Measurements from ENCODE around the gene PLCB1. TPM values are rescaled to one million over a fixed set of nuclear protein-coding genes. Genes with fewer than 3 reads are reported as not detected.

PLCB1 gene
- total and polyA plus RNA-seq, 2 experiments from 2014 or later = 6.7 to 20.5 TPM

DNA sequence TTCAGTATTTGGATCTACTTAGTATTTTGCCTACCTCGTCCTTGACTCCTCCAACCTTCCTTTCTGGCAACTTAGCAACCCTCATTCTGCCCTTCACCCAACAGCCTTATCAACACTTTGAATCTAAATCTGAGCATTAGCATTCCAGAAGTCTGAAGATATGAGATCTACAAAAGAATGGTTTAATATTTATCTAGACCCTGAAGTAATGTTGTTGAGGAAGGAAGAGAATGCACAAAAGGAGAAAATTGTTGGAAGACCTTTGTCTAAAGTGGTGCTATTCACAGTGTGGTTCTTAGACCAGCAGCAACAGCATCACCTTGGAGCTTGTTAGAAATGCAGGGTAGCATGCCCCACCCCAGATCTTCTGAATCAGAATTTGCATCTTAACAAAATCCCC, 738.6 kb downstream of the PLCB1 start:
- Histone ChIP-seq H2AFZ (no peak overlapping the region), H3K9me2 (replicated peaks; ENCODE audit: insufficient read depth) (no peaks in the 10 kb centered on the region), H3K9me3 (ENCODE audit: low read depth) (no peaks in the 10 kb centered on the region), H3K79me2 (no peaks in the 10 kb centered on the region), H3K36me3 (replicated peaks; ENCODE audit: insufficient read depth, low read depth) (no peaks in the 10 kb centered on the region), H3K4me2 (no peak overlapping the region), H3K4me3 (no peak overlapping the region), H3K27ac (no peak overlapping the region), H3K4me1 (ENCODE audit: insufficient read depth) (no peaks in the 10 kb centered on the region), H3K27me3 (no peaks in the 10 kb centered on the region), H4K20me1 (ENCODE audit: insufficient read depth, poor library complexity, severe bottlenecking) (no peaks in the 10 kb centered on the region)
- 82% methylated on average over 1 of the region's 1 CpG for WGBS (ENCODE audit: low lambda C conversion rate, missing lambda C conversion rate)
- TF ChIP-seq EZH2phosphoT487 (IDR thresholded peaks at IDR 0.05; ENCODE audit: low read depth, severe bottlenecking, unreplicated experiment) = no peak
- TF ChIP-seq, protein P1, sequence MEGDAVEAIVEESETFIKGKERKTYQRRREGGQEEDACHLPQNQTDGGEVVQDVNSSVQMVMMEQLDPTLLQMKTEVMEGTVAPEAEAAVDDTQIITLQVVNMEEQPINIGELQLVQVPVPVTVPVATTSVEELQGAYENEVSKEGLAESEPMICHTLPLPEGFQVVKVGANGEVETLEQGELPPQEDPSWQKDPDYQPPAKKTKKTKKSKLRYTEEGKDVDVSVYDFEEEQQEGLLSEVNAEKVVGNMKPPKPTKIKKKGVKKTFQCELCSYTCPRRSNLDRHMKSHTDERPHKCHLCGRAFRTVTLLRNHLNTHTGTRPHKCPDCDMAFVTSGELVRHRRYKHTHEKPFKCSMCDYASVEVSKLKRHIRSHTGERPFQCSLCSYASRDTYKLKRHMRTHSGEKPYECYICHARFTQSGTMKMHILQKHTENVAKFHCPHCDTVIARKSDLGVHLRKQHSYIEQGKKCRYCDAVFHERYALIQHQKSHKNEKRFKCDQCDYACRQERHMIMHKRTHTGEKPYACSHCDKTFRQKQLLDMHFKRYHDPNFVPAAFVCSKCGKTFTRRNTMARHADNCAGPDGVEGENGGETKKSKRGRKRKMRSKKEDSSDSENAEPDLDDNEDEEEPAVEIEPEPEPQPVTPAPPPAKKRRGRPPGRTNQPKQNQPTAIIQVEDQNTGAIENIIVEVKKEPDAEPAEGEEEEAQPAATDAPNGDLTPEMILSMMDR (IDR thresholded peaks at IDR 0.05; ENCODE audit: poor library complexity) = no peak
- TF ChIP-seq EZH2 (IDR thresholded peaks at IDR 0.05; ENCODE audit: borderline replicate concordance) = no peak
- DNase-seq (ENCODE audit: low spot score) = no peak

DNA sequence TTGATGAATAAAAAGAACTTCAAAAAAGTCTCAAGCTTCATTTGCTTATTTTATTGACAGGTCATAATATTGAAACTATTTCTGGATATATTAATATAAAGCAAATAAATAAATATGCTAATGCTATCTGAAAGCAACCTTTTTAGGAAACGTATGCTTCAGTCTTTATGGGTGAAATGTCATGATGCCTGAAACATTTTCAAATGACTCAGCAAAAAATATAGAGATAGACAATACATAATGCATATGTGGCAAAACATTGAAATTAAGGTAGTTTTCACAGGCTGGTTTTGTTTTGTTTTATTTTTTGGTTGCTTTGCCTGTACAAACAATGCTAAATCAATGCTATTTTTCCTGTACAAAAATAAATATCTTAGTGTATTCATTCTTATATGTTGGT, 742.4 kb downstream of the PLCB1 start:
- Histone ChIP-seq H3K9me2 (replicated peaks; ENCODE audit: insufficient read depth) (no peaks in the 10 kb centered on the region), H3K79me2 (no peaks in the 10 kb centered on the region), H3K4me2 (no peak overlapping the region), H3K4me1 (ENCODE audit: insufficient read depth) (no peaks in the 10 kb centered on the region), H3K36me3 (replicated peaks; ENCODE audit: insufficient read depth, low read depth) (no peaks in the 10 kb centered on the region), H3K27me3 (no peaks in the 10 kb centered on the region), H3K9me3 (ENCODE audit: low read depth) (no peaks in the 10 kb centered on the region), H2AFZ (no peak overlapping the region), H3K27ac (no peak overlapping the region), H4K20me1 (ENCODE audit: insufficient read depth, poor library complexity, severe bottlenecking) (no peaks in the 10 kb centered on the region), H3K4me3 (no peak overlapping the region)
- DNase-seq (ENCODE audit: low spot score) = no peak
- 86% methylated on average over 1 of the region's 1 CpG for WGBS (ENCODE audit: low lambda C conversion rate, missing lambda C conversion rate)
- TF ChIP-seq EZH2 (IDR thresholded peaks at IDR 0.05; ENCODE audit: borderline replicate concordance) (no peak), EZH2phosphoT487 (IDR thresholded peaks at IDR 0.05; ENCODE audit: low read depth, severe bottlenecking, unreplicated experiment) (no peak)
- TF ChIP-seq, protein P1 (IDR thresholded peaks at IDR 0.05; ENCODE audit: poor library complexity) = no peak

DNA sequence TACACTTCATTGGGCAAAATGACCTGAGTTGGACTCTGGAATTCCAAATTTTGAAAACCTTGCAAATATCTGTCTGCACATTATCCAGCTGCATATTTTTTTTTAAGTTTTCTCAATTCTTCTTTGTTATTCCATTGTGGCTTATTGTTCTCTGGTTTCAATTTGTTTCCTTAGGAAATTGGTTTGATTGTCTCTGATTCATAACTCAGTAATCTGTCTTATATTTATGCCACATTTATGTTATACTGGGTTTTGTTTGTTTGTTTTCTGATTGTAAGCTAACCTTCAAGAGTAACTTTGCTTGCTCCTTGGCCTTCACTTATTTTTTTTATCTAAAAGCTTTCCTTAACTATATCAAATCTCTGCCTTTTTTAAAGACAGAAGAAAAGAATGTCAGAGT, 743.5 kb downstream of the PLCB1 start:
- TF ChIP-seq, protein P1 (IDR thresholded peaks at IDR 0.05; ENCODE audit: poor library complexity) = no peak
- TF ChIP-seq EZH2phosphoT487 (IDR thresholded peaks at IDR 0.05; ENCODE audit: low read depth, severe bottlenecking, unreplicated experiment) (no peak), EZH2 (IDR thresholded peaks at IDR 0.05; ENCODE audit: borderline replicate concordance) (no peak)
- H3K9me3 ChIP-seq (ENCODE audit: low read depth) = no peaks in the 10 kb centered on the region
- no peaks in the 10 kb centered on the region for H3K9me2 ChIP-seq (replicated peaks; ENCODE audit: insufficient read depth)

DNA sequence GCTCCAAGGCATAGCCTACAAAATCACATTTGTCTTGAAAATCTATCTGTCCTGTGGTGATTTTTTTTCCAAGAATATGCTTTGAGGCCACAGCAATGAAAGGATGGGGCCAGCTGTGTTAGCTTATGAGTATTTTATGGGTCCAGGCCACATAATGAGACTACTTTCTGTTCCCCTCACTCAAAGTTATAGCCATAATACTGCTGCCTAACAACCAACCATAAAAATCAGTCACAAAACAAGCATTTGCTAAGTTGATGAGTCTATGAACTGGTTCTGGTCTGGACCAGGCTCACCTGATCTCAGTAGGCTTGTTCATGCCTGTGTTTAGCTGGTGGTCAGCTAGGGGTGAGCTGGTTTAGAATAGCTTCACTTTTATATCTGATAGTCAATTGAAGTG, 744.3 kb downstream of the PLCB1 start:
- peak overlapping the region; percentile 54 for H3K27ac ChIP-seq
- TF ChIP-seq, protein P1 (IDR thresholded peaks at IDR 0.05; ENCODE audit: poor library complexity) = no peak
- TF ChIP-seq EZH2 (IDR thresholded peaks at IDR 0.05; ENCODE audit: borderline replicate concordance) (no peak), EZH2phosphoT487 (IDR thresholded peaks at IDR 0.05; ENCODE audit: low read depth, severe bottlenecking, unreplicated experiment) (no peak)
- H3K4me2 ChIP-seq = no peak overlapping the region
- H3K27me3 ChIP-seq = no peaks in the 10 kb centered on the region
- H3K9me2 ChIP-seq (replicated peaks; ENCODE audit: insufficient read depth) = no peaks in the 10 kb centered on the region
- no peaks in the 10 kb centered on the region for H3K4me1 ChIP-seq (ENCODE audit: insufficient read depth)
- H3K79me2 ChIP-seq = no peaks in the 10 kb centered on the region
- H3K9me3 ChIP-seq (ENCODE audit: low read depth) = no peaks in the 10 kb centered on the region
- no peak overlapping the region for H3K4me3 ChIP-seq
- H4K20me1 ChIP-seq (ENCODE audit: insufficient read depth, poor library complexity, severe bottlenecking) = no peaks in the 10 kb centered on the region
- H2AFZ ChIP-seq = no peak overlapping the region
- H3K36me3 ChIP-seq (replicated peaks; ENCODE audit: insufficient read depth, low read depth) = no peaks in the 10 kb centered on the region
- DNase-seq (ENCODE audit: low spot score) = peak; percentile 24

More for the DNA sequence above, 743.5 kb downstream of the PLCB1 start:
- Histone ChIP-seq H4K20me1 (ENCODE audit: insufficient read depth, poor library complexity, severe bottlenecking) (no peaks in the 10 kb centered on the region), H3K27me3 (no peaks in the 10 kb centered on the region), H3K36me3 (replicated peaks; ENCODE audit: insufficient read depth, low read depth) (no peaks in the 10 kb centered on the region), H3K79me2 (no peaks in the 10 kb centered on the region), H3K4me1 (ENCODE audit: insufficient read depth) (no peaks in the 10 kb centered on the region), H3K4me2 (no peak overlapping the region), H3K4me3 (no peak overlapping the region), H2AFZ (no peak overlapping the region), H3K27ac (no peak overlapping the region)
- no peak for DNase-seq (ENCODE audit: low spot score)

Data from hepatocyte (in vitro differentiated cells).